ENCODE results near the gene COBL.

DNA sequence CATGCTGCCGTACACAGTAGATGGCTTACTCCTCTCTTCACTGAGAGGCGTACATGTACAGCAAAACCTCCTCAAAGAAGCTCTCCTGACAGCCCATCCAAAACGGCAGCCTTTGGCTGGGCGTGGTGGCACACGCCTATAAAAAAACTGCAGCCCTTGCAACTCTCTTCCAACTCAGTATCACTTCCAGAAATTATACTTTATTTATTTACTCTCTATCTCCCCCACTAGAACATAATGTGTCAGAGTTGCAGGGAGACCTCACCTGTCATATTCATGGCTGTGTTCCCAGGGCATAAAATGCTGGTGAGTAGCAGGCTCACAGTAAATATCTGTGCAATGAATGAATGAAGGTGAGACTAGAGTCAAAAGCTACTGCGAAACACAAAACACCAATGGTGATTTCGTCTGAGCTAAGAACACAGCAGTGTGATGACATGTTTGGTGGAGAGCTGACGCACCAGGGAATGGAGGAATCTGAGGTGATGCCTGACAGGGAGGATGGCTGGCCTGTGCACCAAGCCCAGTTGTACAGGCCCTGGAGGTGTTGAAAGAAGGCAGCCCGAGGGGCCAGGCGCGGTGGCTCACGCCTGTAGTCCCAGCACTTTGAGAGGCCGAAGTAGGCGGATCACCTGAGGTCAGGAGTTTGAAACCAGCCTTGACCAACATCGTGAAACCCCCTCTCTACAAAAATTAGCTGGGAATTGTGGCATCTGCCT, 55.3 kb downstream of the COBL start:
- TF ChIP-seq EZH2phosphoT487 (IDR thresholded peaks at IDR 0.05; ENCODE audit: borderline replicate concordance): no peak
- TF ChIP-seq, protein P1, sequence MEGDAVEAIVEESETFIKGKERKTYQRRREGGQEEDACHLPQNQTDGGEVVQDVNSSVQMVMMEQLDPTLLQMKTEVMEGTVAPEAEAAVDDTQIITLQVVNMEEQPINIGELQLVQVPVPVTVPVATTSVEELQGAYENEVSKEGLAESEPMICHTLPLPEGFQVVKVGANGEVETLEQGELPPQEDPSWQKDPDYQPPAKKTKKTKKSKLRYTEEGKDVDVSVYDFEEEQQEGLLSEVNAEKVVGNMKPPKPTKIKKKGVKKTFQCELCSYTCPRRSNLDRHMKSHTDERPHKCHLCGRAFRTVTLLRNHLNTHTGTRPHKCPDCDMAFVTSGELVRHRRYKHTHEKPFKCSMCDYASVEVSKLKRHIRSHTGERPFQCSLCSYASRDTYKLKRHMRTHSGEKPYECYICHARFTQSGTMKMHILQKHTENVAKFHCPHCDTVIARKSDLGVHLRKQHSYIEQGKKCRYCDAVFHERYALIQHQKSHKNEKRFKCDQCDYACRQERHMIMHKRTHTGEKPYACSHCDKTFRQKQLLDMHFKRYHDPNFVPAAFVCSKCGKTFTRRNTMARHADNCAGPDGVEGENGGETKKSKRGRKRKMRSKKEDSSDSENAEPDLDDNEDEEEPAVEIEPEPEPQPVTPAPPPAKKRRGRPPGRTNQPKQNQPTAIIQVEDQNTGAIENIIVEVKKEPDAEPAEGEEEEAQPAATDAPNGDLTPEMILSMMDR (conservative IDR thresholded peaks at IDR 0.05; ENCODE audit: low read length): no peak

Data from Loucy (cell line).